ENCODE results near the gene KRTAP19-7. TPM values are rescaled to one million over a fixed set of nuclear protein-coding genes. Genes with fewer than 3 reads are reported as not detected.

The KRTAP19-7 gene
- total RNA-seq, 8 experiments from 2014 or later = not detected

- WGBS, 10 experiments = 6 to 100% (median 77%) methylated on average over 2 of the region's 2 CpGs
- in situ Hi-C loops (cut with MboI; ENCODE audit: low pct_unique_long_range_greater_than_20kb in 2 of 9, low sequenced_read_pairs in 9 of 9, unreplicated experiment in 9 of 9) = no loop called here
- ATAC-seq (replicated peaks in 6 of 8) = no peak
- H3K4me1 ChIP-seq (replicated peaks in 1 of 2) = no peaks in the 10 kb centered on the region
- no peak overlapping the region for H3K27ac ChIP-seq
- H3K4me3 ChIP-seq = no peak overlapping the region
These were observed 6.0 kb downstream of the KRTAP19-7 start for GRCh38 chr21:30555095-30555494.

GRCh38 chr21:30552782-30553181 lies 8.3 kb downstream of the KRTAP19-7 start:
- Histone ChIP-seq H3K4me1 (replicated peaks in 1 of 2) (no peaks in the 10 kb centered on the region), H3K4me3 (no peak overlapping the region), H3K27ac (no peak overlapping the region)
- WGBS, 10 experiments = 80 to 100% (median 88%) methylated on average over 1 of the region's 1 CpG; no CpG with 5 or more reads in 7 of the 10 experiments
- in situ Hi-C loops (cut with MboI; ENCODE audit: low pct_unique_long_range_greater_than_20kb in 2 of 9, low sequenced_read_pairs in 9 of 9, unreplicated experiment in 9 of 9) = no loop called here
- ATAC-seq (replicated peaks in 6 of 8) = no peak

- Histone ChIP-seq H3K4me3 (no peak within 1 kb of the TSS), H3K27ac (no peak within 1 kb of the TSS), H3K4me1 (replicated peaks in 1 of 2) (no peaks in the 10 kb centered on the region)
- in situ Hi-C loops (cut with MboI; ENCODE audit: low pct_unique_long_range_greater_than_20kb in 2 of 9, low sequenced_read_pairs in 9 of 9, unreplicated experiment in 9 of 9) = no loop called here
- 0 to 86% (median 55%) methylated on average over 1 of the region's 1 CpG; no CpG with 5 or more reads in 2 of the 10 experiments for WGBS, 10 experiments
- no peak for ATAC-seq (replicated peaks in 6 of 8)
These were observed 19.4 kb downstream of the KRTAP19-7 start, which contains the start of gene KRTAP19-6 for GRCh38 chr21:30541764-30542163. Gene KRTAP19-6, minus strand, starts transcription at chr21:30541864. Its CDS starts 31 bp downstream, at chr21:30541833.

- ATAC-seq (replicated peaks in 6 of 8) = no peak
- in situ Hi-C loops (cut with MboI; ENCODE audit: low pct_unique_long_range_greater_than_20kb in 2 of 9, low sequenced_read_pairs in 9 of 9, unreplicated experiment in 9 of 9) = no loop called here
- WGBS, 10 experiments = 0 to 100% (median 17%) methylated on average over 1 of the region's 1 CpG; no CpG with 5 or more reads in 5 of the 10 experiments
These were observed 42.2 kb downstream of the KRTAP19-7 start for GRCh38 chr21:30518876-30519275.

DNA sequence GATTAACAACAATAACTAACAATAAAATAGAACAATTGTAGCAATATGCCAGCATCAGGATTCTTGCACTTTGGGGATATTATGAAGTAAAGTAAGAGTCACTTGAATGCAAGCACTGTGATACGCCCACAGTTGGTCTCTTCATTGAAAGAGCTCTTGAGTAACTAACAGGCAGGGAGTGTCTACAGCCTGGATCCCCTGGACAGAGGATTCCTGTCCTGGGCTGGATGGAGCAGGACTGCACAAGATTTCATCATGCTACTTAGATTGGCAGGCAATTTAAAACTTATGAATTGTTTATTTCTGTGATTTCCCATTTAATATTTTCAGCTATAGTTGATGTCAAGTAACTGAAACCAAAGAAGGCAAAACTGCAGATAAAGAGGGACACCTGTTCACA lies 45.4 kb downstream of the KRTAP19-7 start:
- ATAC-seq (replicated peaks in 6 of 8) = no peak
- Histone ChIP-seq H3K4me3 (no peak overlapping the region), H3K27ac (no peak overlapping the region), H3K4me1 (replicated peaks in 1 of 2) (no peaks in the 10 kb centered on the region)
- in situ Hi-C loops (cut with MboI; ENCODE audit: low pct_unique_long_range_greater_than_20kb in 2 of 9, low sequenced_read_pairs in 9 of 9, unreplicated experiment in 9 of 9) = no loop called here
- WGBS, 10 experiments = 0 to 100% (median 25%) methylated on average over 1 of the region's 1 CpG; no CpG with 5 or more reads in 5 of the 10 experiments

More at GRCh38 chr21:30518876-30519275, 42.2 kb downstream of the KRTAP19-7 start:
- Histone ChIP-seq H3K27ac (no peak overlapping the region), H3K4me3 (no peak overlapping the region), H3K4me1 (replicated peaks in 1 of 2) (no peaks in the 10 kb centered on the region)

Other genes with a start within 250 kb of the KRTAP19-7 start
- gene KRTAP26-1, start 241.0 kb downstream of the KRTAP19-7 start, total RNA-seq = under 1 TPM in 4 of 8 experiments, not detected in 4; 0.17 to 0.73 (median 0.28) TPM
- gene KRTAP27-1, start 223.6 kb downstream of the KRTAP19-7 start, total RNA-seq = not detected
- not detected for gene KRTAP23-1, start 212.7 kb downstream of the KRTAP19-7 start, total RNA-seq
- under 1 TPM in 1 of 8 experiments, not detected in 7; 0.29 TPM for gene KRTAP13-2, start 189.0 kb downstream of the KRTAP19-7 start, total RNA-seq
- gene KRTAP13-1, start 165.3 kb downstream of the KRTAP19-7 start, total RNA-seq = not detected
- not detected for gene KRTAP13-3, start 135.4 kb downstream of the KRTAP19-7 start, total RNA-seq
- under 1 TPM in 4 of 8 experiments, not detected in 4; 0.36 to 0.87 (median 0.62) TPM for gene KRTAP13-4, start 131.1 kb downstream of the KRTAP19-7 start, total RNA-seq
- under 1 TPM in 1 of 8 experiments, not detected in 7; 0.71 TPM for gene KRTAP15-1, start 121.0 kb downstream of the KRTAP19-7 start, total RNA-seq
- under 1 TPM in 1 of 8 experiments, not detected in 7; 0.76 TPM for gene KRTAP19-1, start 80.9 kb downstream of the KRTAP19-7 start, total RNA-seq
- not detected for gene KRTAP19-2, start 73.9 kb downstream of the KRTAP19-7 start, total RNA-seq
- gene KRTAP19-3, start 69.3 kb downstream of the KRTAP19-7 start, total RNA-seq = not detected
- gene KRTAP19-4, start 64.1 kb downstream of the KRTAP19-7 start, total RNA-seq = not detected
- not detected for gene KRTAP19-5, start 59.2 kb downstream of the KRTAP19-7 start, total RNA-seq
- not detected for gene KRTAP19-6, start 19.4 kb downstream of the KRTAP19-7 start, total RNA-seq
- not detected for gene KRTAP22-2, start 29.1 kb upstream of the KRTAP19-7 start, total RNA-seq
- gene KRTAP6-3, start 31.1 kb upstream of the KRTAP19-7 start, total RNA-seq = not detected
- not detected for gene KRTAP6-2, start 37.6 kb upstream of the KRTAP19-7 start, total RNA-seq
- gene KRTAP22-1, start 39.8 kb upstream of the KRTAP19-7 start, total RNA-seq = not detected
- gene KRTAP6-1, start 52.6 kb upstream of the KRTAP19-7 start, total RNA-seq = not detected
- gene KRTAP20-1, start 55.1 kb upstream of the KRTAP19-7 start, total RNA-seq = not detected
- not detected for gene KRTAP20-4, start 59.3 kb upstream of the KRTAP19-7 start, total RNA-seq
- gene KRTAP20-2, start 73.9 kb upstream of the KRTAP19-7 start, total RNA-seq = not detected
- not detected for gene KRTAP20-3, start 81.5 kb upstream of the KRTAP19-7 start, total RNA-seq
- not detected for gene KRTAP21-3, start 157.5 kb upstream of the KRTAP19-7 start, total RNA-seq
- not detected for gene KRTAP21-2, start 185.9 kb upstream of the KRTAP19-7 start, total RNA-seq
- gene KRTAP21-1, start 194.1 kb upstream of the KRTAP19-7 start, total RNA-seq = not detected

All from motor neuron (in vitro differentiated cells).